ENCODE data around the gene GRIK2.
A peak's percentile ranks its signal among the peaks of the same experiment; 100 is the strongest.

The GRIK2 gene

DNA sequence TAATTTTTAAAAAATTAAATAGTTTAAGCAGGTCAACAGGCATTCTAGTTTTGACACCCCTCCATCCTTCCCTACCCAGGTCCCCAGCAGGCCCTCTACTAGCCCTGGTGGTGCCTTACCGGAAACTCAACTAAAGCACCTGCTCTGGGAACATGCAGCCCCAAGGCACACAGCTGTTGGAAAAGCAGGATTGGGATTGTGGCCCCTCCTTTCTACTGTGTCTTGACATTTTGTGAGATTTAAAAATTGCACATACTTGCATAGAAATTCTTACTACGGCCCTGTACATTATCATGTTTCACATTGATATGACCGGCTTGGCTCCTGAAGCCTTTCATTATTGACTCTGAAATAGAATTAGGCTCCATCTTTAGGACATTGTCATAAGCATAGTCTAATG lies 423.2 kb downstream of the GRIK2 start:
- DNase-seq: peak; percentile 0

GRCh38 chr6:101818051-101818450 lies 424.5 kb downstream of the GRIK2 start:
- DNase-seq: peak; percentile 22

- DNase-seq: no peak
These were observed 431.2 kb downstream of the GRIK2 start for GRCh38 chr6:101824551-101825345.

DNA sequence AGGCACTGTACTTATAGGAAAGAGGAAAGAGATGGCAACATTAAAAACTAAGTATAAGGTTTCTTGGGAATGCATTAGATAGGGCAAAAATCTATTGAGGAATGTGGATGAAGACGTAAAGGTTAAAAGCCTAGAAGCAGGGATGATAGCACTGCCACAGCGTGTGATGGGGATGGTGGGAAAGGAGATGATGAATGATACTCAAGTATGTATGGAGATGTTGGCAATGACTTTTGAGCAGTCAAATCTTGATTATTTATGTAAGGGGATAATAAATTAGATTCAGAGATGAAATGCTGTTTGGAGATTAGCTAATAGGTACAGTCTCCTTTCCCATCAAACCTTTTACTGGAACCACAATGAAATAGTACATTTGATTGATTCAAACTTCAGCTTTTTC lies 432.8 kb downstream of the GRIK2 start:
- no peak for DNase-seq

DNA sequence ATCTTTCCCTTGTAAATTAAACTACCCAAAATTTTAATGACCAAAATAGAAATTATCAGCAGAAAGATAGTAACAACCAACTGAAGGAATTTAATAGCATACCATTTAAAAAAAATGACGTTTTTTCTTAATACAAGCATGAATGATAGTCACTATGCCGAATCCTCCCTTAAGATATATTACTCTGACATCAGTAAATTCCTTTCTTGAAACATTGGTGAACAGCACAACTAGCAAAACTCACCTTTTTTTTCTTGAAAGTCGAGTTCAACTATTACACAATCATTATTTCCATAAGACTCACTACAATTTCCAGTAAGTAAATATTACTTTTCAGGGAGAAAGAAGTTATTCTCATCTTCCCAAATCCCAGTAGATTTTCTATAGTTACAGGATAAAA lies 433.2 kb downstream of the GRIK2 start:
- no peak for DNase-seq

GRCh38 chr6:101830501-101831031 lies 437.1 kb downstream of the GRIK2 start:
- DNase-seq: no peak

DNA sequence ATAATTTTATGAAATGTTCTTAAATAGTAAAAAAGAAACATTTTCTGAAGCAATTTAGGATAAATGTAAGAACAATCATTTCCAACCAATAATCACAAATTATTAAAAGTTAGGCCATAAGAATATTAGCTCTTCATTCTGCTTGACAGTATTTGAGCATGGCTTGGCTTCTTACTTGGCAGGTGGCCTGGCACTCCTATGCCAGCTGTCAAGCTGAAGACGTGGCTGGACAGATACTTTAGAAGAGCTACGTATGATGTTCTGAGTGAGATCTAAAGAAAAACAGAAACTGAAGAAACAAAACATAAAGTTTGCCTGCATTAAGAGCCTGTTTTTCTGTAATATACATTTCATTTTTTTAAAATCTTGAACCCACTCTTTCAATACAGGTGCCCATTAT lies 438.9 kb downstream of the GRIK2 start:
- DNase-seq: no peak

GRCh38 chr6:101840100-101840499 lies 446.6 kb downstream of the GRIK2 start:
- no peak for DNase-seq

DNA sequence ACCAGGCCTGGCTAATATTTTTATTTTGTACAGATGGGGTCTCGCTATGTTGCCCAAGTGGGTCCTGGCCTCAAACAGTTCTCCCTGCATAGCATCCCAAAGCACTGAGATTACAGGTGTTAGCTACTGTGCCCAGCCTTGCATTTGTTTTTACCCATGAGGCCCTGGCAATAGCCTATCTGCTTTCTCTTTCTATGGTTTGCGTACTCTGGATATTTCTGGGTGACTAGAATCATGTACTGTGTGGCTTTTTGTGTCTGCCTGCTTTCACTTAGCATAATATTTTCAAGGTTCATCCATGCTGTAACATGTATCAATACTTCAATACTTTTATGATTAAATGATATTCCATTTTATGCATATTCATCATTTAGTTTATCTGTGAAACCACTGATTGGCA lies 451.7 kb downstream of the GRIK2 start:
- no peak for DNase-seq

GRCh38 chr6:101845621-101846020 lies 452.1 kb downstream of the GRIK2 start:
- no peak for DNase-seq

DNA sequence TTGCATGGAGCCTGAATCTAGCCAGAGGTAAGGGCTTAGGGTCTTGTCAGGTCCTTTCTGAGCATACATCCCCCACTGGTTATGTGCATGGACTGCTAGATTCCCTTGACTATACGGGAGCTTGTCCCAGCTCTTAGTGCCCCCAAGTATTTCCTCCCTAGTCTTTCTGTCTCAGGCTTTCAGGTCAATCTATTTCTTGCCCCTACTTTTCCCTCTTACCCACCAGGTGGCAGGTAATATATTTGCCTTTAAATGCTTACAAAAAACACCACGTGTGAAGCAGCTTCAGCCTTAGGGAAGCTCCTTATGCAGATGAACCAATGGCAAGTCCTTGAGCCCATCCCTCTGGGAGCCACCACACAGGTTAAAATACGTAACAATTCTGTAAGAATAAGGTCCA lies 454.2 kb downstream of the GRIK2 start:
- no peak for DNase-seq

DNA sequence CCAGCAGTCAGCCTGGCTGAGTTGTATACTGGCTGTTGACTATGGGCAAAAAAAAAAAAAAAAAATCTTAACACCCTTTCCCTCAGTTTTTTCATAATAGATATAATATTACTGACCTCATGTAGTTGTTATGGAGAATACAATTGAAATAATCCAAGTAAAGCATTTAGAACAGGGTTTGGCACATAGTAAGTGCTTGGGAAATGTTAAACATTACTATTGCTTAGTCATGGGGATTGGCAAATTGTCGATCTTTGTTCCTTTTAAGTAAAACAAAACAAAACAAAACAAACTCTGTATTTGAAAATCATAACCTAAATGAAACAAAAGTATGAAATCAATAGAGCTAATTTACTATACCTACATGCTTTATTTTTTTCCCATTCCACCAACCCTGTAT lies 458.4 kb downstream of the GRIK2 start:
- DNase-seq: no peak

GRCh38 chr6:101853231-101854085 lies 459.9 kb downstream of the GRIK2 start:
- no peak for DNase-seq

- DNase-seq: peak; percentile 96
These were observed 482.9 kb downstream of the GRIK2 start for GRCh38 chr6:101876431-101876830.

DNA sequence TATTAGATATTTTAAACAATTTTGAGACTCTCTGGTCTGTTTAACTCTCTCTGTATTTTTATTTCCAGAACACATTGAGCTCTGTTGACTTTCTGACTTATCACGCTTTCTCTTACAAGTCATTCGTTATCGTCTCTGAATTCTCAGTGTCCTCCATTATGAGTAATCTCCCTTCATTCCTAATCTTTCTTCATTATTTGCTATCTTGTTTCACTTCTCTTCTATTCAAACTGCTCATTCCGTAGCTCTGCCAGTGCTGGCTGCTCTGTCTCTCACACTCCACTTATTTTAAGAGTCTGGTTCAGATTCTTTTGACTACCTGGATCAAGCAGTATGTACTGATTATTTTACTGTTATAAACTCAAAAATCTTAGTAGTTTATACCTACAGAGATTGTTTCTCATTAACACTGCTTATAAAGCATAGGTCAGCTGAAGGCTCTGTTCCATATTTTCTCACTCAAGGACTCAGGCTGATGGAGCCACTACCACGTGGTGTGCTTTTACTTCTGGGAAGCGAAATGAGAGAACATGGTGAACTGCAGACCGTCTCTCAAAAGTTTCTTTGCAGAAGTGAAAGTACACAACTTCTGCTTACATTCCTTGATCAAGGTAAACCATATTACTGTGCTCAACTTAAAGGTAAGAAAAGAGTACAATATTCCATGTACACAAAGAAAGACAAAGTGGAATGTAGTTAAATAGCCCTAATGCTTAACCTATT lies 485.2 kb downstream of the GRIK2 start:
- DNase-seq: no peak

DNA sequence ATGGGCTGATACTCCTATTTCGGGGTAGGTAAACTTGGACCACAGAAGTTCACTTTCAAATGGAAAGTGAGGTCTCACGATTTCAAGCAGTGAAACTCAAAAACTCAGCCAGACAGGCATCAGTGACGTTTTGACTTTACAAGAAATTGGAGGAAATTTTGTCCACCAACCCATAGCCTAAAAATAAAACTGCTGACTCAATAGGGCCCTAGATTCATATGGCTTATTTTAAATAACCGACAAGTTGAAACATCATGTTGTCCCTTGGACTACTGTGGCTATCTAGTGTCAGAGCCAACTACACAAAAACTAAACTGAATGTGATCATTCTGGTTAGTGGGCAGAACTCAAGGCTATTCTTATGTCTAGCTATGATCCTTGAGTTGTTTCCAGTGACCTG lies 486.3 kb downstream of the GRIK2 start:
- DNase-seq: no peak

- no peak for DNase-seq
These were observed 490.0 kb downstream of the GRIK2 start for GRCh38 chr6:101883505-101883904.

GRCh38 chr6:101887532-101887931 lies 494.0 kb downstream of the GRIK2 start:
- DNase-seq: no peak

- DNase-seq: no peak
These were observed 514.1 kb downstream of the GRIK2 start for GRCh38 chr6:101907356-101908217.

- no peak for DNase-seq
These were observed 515.9 kb downstream of the GRIK2 start for GRCh38 chr6:101909366-101909765.

DNA sequence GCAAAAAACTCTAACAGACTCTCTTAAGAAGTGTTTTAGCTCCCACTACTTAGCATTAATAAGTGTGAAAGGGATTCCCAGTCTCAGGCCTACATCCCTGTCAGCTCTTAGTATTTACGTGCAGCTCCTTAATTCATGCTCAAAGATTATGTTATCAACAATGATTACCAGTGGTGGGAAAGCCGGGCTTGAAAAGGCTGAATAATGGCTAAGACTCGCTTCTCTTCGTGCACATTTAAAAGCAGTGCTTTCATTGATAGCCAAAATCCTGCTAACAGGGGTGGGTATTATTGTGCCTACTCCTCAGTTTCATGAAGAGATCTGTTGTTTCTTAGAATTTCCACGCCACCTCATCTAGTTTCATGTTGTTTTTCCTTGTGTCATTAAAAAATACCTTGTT lies 518.8 kb downstream of the GRIK2 start:
- no peak for DNase-seq

DNA sequence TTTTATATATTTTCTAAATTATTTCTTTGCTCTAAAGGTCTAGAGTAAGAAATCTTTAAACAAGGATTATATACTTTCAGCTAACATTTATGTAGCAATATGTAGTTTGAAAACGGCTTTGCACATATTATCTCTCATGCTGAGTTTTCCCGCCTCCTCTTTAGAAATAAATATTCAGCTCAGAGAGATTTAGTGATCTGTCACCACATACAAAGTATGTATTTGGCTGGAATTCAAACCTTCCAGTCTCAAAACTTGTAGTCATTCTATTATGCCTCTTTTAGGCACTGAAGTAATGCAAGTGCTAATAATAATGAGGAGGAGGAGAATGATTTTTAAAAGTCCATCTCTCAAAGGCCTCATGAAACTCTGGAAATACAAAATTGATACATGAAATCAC lies 525.0 kb downstream of the GRIK2 start:
- no peak for DNase-seq

Measured in NCI-H146 (cell line).